Body of pancreas (tissue), 4 donors: Measurements from ENCODE around the gene HSF4.

Experiments
- CTCF ChIP-seq, 7 experiments: fragments of 450-650 bp in 4 of 7; fragments of 200-600 bp in 3 of 7; sonication (generic) in 3 of 7; IDR thresholded peaks; one replicate each; pipeline ENCODE4 v1.5.1; 2016 to 2019; ENCODE audit warnings: antibody characterized with exemption in 7 of 7
- POLR2A ChIP-seq, 3 donors: fragments of 450-650 bp; IDR thresholded peaks; one replicate each; pipeline ENCODE4 v1.6.1; 2016; ENCODE audit warnings: antibody characterized with exemption in 3 of 3, mild to moderate bottlenecking in 2 of 3

DNA sequence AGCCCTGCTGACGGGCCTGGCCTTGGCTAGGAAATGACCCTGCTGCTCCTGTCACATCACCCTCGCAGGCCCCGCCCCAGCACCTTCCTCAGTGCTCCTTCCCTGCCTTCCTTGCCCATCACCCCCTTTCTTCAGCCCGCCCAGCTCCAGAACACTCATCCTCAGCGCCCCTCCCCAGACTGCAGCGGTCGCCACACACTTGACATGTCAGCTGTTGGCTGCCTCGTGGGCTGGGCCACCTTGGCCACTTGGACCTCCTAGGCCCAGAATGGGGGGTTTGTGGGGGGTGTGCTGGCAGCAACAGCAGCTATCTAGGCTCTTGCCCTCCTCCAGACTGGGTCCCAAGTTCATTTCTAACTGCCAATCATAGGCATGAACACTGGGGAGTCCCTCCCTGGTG is 45.0 kb downstream of the HSF4 start:
- TF ChIP-seq CTCF (IDR thresholded peaks at IDR 0.05) (no peak), POLR2A (IDR thresholded peaks at IDR 0.05) (no peak)
